Measurements from ENCODE around the gene TRIB2.

DNA sequence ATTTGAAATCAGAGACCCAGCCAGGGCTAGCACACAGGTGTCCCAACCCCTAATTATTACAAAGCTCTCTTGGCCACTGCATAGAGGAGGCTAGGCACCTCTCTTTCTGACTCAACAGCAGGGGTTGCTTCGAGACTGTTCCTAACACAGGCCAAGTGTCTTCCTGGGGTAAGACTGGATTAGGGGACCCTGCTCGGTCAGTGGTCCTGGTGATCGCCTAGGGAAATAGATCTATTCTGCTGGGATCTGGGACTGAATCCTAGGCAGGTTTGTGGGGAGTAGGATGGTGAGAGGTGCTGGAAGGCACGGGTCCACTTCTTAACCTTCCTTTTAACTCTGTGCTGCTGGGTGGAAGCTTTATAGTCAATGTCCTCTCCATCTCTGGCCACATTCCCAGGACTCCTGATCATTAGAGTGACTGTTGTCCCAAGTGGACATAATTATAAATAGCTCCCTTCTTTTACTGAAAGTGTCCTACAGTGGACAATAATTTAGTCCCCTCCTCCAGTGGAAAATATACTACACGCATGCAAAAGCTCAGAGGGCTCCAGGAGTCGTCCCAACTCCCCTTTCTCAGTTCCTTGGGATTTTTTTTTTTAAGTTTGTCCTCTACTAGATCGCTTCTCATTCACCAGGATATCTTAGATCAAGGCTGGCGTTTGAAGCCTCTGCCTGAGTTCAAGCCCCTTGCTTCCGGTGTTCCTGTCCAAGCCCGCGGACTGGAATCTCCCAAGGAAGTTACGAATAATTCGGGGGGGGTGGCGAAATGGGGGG, 1.3 kb upstream of the TRIB2 start:
- no peak for TF ChIP-seq POLR2A (IDR thresholded peaks at IDR 0.05)
- TF ChIP-seq, protein P1, sequence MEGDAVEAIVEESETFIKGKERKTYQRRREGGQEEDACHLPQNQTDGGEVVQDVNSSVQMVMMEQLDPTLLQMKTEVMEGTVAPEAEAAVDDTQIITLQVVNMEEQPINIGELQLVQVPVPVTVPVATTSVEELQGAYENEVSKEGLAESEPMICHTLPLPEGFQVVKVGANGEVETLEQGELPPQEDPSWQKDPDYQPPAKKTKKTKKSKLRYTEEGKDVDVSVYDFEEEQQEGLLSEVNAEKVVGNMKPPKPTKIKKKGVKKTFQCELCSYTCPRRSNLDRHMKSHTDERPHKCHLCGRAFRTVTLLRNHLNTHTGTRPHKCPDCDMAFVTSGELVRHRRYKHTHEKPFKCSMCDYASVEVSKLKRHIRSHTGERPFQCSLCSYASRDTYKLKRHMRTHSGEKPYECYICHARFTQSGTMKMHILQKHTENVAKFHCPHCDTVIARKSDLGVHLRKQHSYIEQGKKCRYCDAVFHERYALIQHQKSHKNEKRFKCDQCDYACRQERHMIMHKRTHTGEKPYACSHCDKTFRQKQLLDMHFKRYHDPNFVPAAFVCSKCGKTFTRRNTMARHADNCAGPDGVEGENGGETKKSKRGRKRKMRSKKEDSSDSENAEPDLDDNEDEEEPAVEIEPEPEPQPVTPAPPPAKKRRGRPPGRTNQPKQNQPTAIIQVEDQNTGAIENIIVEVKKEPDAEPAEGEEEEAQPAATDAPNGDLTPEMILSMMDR (IDR thresholded peaks at IDR 0.05): no peak

Data from right lobe of liver (tissue), 4 donors.